Liver (tissue), 9 donors: Measurements from ENCODE around the gene AFAP1L2. TPM values are rescaled to one million over a fixed set of nuclear protein-coding genes. Genes with fewer than 3 reads are reported as not detected.

ENCODE experiments used
- DNase-seq: peaks from one replicate; pipeline ENCODE4 v3.0.0-alpha.2; 2017; ENCODE audit warnings: low spot score
- H3K27ac ChIP-seq, 2 donors: one replicate each; pipeline ENCODE4 v1.7.0; 2013; ENCODE audit warnings: inconsistent platforms in 2 of 2, low read length in 2 of 2, control low read depth in 1 of 2, low read depth in 1 of 2, mild to moderate bottlenecking in 1 of 2
- H3K27me3 ChIP-seq, 4 donors: one replicate each; pipeline versions ENCODE4 v1.6.1 to v1.7.0; 2013; ENCODE audit warnings: low read length in 3 of 4, inconsistent platforms in 1 of 4, mild to moderate bottlenecking in 1 of 4, moderate library complexity in 1 of 4; ENCODE audit not compliant: control insufficient read depth in 4 of 4, insufficient read depth in 4 of 4
- H3K36me3 ChIP-seq, 4 donors: one replicate each; pipeline versions ENCODE4 v1.6.1 to v1.7.0; 2013; ENCODE audit warnings: low read length in 3 of 4, mild to moderate bottlenecking in 3 of 4, low read depth in 1 of 4, moderate library complexity in 1 of 4; ENCODE audit not compliant: control insufficient read depth in 4 of 4, insufficient read depth in 3 of 4
- H3K4me1 ChIP-seq, 4 donors: one replicate each; pipeline versions ENCODE4 v1.6.1 to v1.7.0; 2013; ENCODE audit warnings: low read length in 3 of 4, mild to moderate bottlenecking in 3 of 4, moderate library complexity in 1 of 4; ENCODE audit not compliant: control insufficient read depth in 4 of 4, insufficient read depth in 4 of 4
- H3K4me3 ChIP-seq, 3 donors: one replicate each; pipeline versions ENCODE4 v1.6.1 to v1.7.0; 2013; ENCODE audit warnings: low read length in 3 of 3, control low read depth in 1 of 3, low read depth in 1 of 3, mild to moderate bottlenecking in 1 of 3
- H3K9ac ChIP-seq, 2 donors: one replicate each; pipeline ENCODE4 v1.7.0; 2013; ENCODE audit warnings: low read length in 2 of 2, mild to moderate bottlenecking in 2 of 2, moderate library complexity in 2 of 2, control low read depth in 1 of 2, low read depth in 1 of 2
- H3K9me3 ChIP-seq, 4 donors: one replicate each; pipeline versions ENCODE4 v1.6.1 to v1.7.0; 2013; ENCODE audit warnings: low read length in 3 of 4; ENCODE audit not compliant: control insufficient read depth in 4 of 4
- EGR1 ChIP-seq, 2 donors: IDR thresholded peaks; 2 replicates each; pipeline ENCODE4 v1.6.1; 2016 to 2018; ENCODE audit warnings: antibody characterized with exemption in 2 of 2, low read depth in 2 of 2
- FOXA1 ChIP-seq: IDR thresholded peaks from 2 replicates; pipeline ENCODE4 v1.6.1; 2016; ENCODE audit warnings: antibody characterized with exemption
- FOXA2 ChIP-seq: IDR thresholded peaks from 2 replicates; pipeline ENCODE4 v1.6.1; 2016; ENCODE audit warnings: antibody characterized with exemption
- GABPA ChIP-seq, 2 donors: IDR thresholded peaks in 1 of 2; conservative IDR thresholded peaks in 1 of 2; 2 replicates each; pipeline ENCODE4 v1.6.1; 2016; ENCODE audit warnings: antibody characterized with exemption in 2 of 2, mild to moderate bottlenecking in 1 of 2, moderate library complexity in 1 of 2
- HNF4A ChIP-seq, 2 donors: conservative IDR thresholded peaks; 2 replicates each; pipeline ENCODE4 v1.6.1; 2016; ENCODE audit warnings: antibody characterized with exemption in 2 of 2, mild to moderate bottlenecking in 2 of 2
- HNF4G ChIP-seq: IDR thresholded peaks from 2 replicates; pipeline ENCODE4 v1.6.1; 2016; ENCODE audit warnings: antibody characterized with exemption
- RAD21 ChIP-seq, 2 donors: IDR thresholded peaks; 2 replicates each; pipeline ENCODE4 v1.6.1; 2016; ENCODE audit warnings: antibody characterized with exemption in 2 of 2, mild to moderate bottlenecking in 2 of 2
- RXRA ChIP-seq, 2 donors: IDR thresholded peaks; 2 replicates each; pipeline ENCODE4 v1.6.1; 2017 to 2018; ENCODE audit warnings: antibody characterized with exemption in 2 of 2, mild to moderate bottlenecking in 1 of 2
- SP1 ChIP-seq: IDR thresholded peaks from 2 replicates; pipeline ENCODE4 v1.6.1; 2018; ENCODE audit warnings: antibody characterized with exemption, mild to moderate bottlenecking
- WGBS: extraction: QIAGEN DNeasy Blood & Tissue Kit; methylation state at CpG from one replicate; pipeline ENCODE4 v1.1.7; 2013; 5-methylcytosine and 5-hydroxymethylcytosine counted together
- polyA plus RNA-seq, 2 donors: library from polyadenylated mRNA; stranded (reverse) in 1 of 2; unstranded in 1 of 2; fragments of 200-250 nt in 1 of 2; fragments of >200 nt in 1 of 2; fragmentation: Nextera tagmentation in 1 of 2; extraction: Ambion mirVana in 1 of 2; gene quantifications; one replicate each; pipeline versions ENCODE4 v1.2.1 to v1.2.3, GENCODE V29; 2013 to 2015
- total RNA-seq, 2 donors: library from RNA; depleted of rRNA; stranded (reverse); fragments of >200 nt; gene quantifications; one replicate each; pipeline ENCODE4 v1.2.3, GENCODE V29; 2014
- TF ChIP-seq, protein P1 (sequence below): IDR thresholded peaks from 2 replicates; pipeline ENCODE4 v1.6.1; 2016; ENCODE audit warnings: antibody characterized with exemption, mild to moderate bottlenecking
- TF ChIP-seq, protein P2 (sequence below): IDR thresholded peaks from 2 replicates; pipeline ENCODE4 v1.6.1; 2016; ENCODE audit warnings: antibody characterized with exemption
- TF ChIP-seq, protein P3 (sequence below): fragments of 150-350 bp; IDR thresholded peaks from 2 replicates; pipeline ENCODE4 v1.5.1; 2017; ENCODE audit warnings: improper control_type of control experiment, low read depth, low read length; ENCODE audit not compliant: missing input control
- donor health status: healthy.
- donor health status: healthy.
- donor health status: healthy.
- donor health status: healthy.
- donor health status: healthy.

Gene AFAP1L2
- total and polyA plus RNA-seq, 4 donors = 0.53 to 1.8 (median 1.3) TPM

DNA sequence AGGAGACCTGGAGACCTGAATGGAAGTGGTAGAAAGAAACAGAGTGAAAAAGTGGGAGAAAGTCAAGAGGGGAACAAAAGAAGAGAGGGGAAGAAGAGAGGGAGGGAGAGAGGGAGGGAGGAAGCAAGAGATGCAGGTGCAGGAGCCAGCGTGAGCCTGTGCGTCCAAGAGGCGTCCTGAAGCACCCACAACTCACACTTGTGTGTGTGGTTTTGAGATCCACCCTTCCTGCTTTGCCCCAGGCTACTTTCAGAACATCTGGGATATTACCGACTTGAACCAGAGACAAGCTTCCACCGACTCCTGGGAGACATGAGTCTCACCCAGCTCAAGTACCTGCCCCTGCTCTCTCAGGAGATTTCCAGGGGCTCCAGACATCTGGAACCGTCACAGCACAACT, 9.8 kb downstream of the AFAP1L2 start:
- peaks cover 0 to 5% (median 0%) of the 10 kb centered on the region in 4 donors for H3K4me1 ChIP-seq
- no peak overlapping the region for H3K9ac ChIP-seq
- no peak overlapping the region for H3K4me3 ChIP-seq
- H3K27ac ChIP-seq = no peak overlapping the region
- 80% methylated on average over 6 of the region's 6 CpGs for WGBS
- no peak for TF ChIP-seq RXRA (IDR thresholded peaks at IDR 0.05)
- TF ChIP-seq, protein P1, sequence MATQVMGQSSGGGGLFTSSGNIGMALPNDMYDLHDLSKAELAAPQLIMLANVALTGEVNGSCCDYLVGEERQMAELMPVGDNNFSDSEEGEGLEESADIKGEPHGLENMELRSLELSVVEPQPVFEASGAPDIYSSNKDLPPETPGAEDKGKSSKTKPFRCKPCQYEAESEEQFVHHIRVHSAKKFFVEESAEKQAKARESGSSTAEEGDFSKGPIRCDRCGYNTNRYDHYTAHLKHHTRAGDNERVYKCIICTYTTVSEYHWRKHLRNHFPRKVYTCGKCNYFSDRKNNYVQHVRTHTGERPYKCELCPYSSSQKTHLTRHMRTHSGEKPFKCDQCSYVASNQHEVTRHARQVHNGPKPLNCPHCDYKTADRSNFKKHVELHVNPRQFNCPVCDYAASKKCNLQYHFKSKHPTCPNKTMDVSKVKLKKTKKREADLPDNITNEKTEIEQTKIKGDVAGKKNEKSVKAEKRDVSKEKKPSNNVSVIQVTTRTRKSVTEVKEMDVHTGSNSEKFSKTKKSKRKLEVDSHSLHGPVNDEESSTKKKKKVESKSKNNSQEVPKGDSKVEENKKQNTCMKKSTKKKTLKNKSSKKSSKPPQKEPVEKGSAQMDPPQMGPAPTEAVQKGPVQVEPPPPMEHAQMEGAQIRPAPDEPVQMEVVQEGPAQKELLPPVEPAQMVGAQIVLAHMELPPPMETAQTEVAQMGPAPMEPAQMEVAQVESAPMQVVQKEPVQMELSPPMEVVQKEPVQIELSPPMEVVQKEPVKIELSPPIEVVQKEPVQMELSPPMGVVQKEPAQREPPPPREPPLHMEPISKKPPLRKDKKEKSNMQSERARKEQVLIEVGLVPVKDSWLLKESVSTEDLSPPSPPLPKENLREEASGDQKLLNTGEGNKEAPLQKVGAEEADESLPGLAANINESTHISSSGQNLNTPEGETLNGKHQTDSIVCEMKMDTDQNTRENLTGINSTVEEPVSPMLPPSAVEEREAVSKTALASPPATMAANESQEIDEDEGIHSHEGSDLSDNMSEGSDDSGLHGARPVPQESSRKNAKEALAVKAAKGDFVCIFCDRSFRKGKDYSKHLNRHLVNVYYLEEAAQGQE = no peak
- no peaks in the 10 kb centered on the region for H3K9me3 ChIP-seq
- no peaks in the 10 kb centered on the region for H3K36me3 ChIP-seq
- no peak for DNase-seq
- peaks cover 0 to 15% (median 0%) of the 10 kb centered on the region in 4 donors for H3K27me3 ChIP-seq

DNA sequence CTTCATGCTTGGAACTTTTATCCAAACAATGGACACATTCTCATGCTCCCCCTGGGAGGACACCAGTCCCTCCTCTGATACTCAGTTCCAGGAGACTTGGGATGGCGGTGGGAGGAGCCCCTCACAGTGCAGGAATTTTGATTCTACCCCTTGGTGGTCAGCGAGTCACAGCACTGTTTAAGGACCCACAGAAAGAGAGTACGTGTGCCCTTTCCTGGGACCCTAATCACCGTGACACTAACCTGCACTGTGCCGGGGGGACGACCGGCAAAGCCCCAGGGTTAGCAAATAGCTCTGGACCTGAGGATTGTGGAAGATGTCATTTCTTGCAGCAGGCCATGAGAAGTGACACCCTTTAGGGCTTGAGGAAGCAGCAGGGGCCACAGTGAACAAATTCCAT, 10.4 kb downstream of the AFAP1L2 start:
- H3K27ac ChIP-seq = no peak overlapping the region
- peaks cover 0 to 15% (median 0%) of the 10 kb centered on the region in 4 donors for H3K27me3 ChIP-seq
- H3K36me3 ChIP-seq = no peaks in the 10 kb centered on the region
- no peaks in the 10 kb centered on the region for H3K9me3 ChIP-seq
- no peak for TF ChIP-seq HNF4A (conservative IDR thresholded peaks at IDR 0.05)
- TF ChIP-seq, protein P2, sequence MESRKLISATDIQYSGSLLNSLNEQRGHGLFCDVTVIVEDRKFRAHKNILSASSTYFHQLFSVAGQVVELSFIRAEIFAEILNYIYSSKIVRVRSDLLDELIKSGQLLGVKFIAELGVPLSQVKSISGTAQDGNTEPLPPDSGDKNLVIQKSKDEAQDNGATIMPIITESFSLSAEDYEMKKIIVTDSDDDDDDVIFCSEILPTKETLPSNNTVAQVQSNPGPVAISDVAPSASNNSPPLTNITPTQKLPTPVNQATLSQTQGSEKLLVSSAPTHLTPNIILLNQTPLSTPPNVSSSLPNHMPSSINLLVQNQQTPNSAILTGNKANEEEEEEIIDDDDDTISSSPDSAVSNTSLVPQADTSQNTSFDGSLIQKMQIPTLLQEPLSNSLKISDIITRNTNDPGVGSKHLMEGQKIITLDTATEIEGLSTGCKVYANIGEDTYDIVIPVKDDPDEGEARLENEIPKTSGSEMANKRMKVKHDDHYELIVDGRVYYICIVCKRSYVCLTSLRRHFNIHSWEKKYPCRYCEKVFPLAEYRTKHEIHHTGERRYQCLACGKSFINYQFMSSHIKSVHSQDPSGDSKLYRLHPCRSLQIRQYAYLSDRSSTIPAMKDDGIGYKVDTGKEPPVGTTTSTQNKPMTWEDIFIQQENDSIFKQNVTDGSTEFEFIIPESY = no peak
- WGBS = 81% methylated on average over 7 of the region's 7 CpGs
- peaks cover 0 to 5% (median 0%) of the 10 kb centered on the region in 4 donors for H3K4me1 ChIP-seq
- no peak overlapping the region for H3K9ac ChIP-seq
- DNase-seq = no peak
- H3K4me3 ChIP-seq = no peak overlapping the region

- no peak overlapping the region for H3K9ac ChIP-seq
- H3K4me3 ChIP-seq = no peak overlapping the region
- no peaks in the 10 kb centered on the region for H3K36me3 ChIP-seq
- no peaks in the 10 kb centered on the region for H3K9me3 ChIP-seq
- H3K4me1 ChIP-seq = peaks cover 0 to 5% (median 0%) of the 10 kb centered on the region in 4 donors
- TF ChIP-seq HNF4G = no peak
- WGBS = 65% methylated on average over 11 of the region's 11 CpGs
- DNase-seq = no peak
- peaks cover 0 to 12% (median 0%) of the 10 kb centered on the region in 4 donors for H3K27me3 ChIP-seq
- H3K27ac ChIP-seq = no peak overlapping the region
These were observed 10.8 kb downstream of the AFAP1L2 start for GRCh38 chr10:114393482-114393881.

- no peak for DNase-seq
- Histone ChIP-seq H3K4me3 (no peak overlapping the region), H3K27me3 (peaks cover 0 to 5% (median 0%) of the 10 kb centered on the region in 4 donors), H3K4me1 (no peaks in the 10 kb centered on the region), H3K9ac (no peak overlapping the region), H3K36me3 (no peaks in the 10 kb centered on the region), H3K27ac (no peak overlapping the region), H3K9me3 (no peaks in the 10 kb centered on the region)
- 78% methylated on average over 5 of the region's 5 CpGs for WGBS
- no peak for TF ChIP-seq HNF4G
- TF ChIP-seq SP1 = no peak
- no peak for TF ChIP-seq FOXA1
- TF ChIP-seq, protein P2 = no peak
- no peak for TF ChIP-seq GABPA (IDR thresholded peaks at IDR 0.05 in 1 of 2, conservative IDR thresholded peaks at IDR 0.05 in 1 of 2)
- TF ChIP-seq HNF4A (conservative IDR thresholded peaks at IDR 0.05) = no peak
- no peak for TF ChIP-seq RXRA (IDR thresholded peaks at IDR 0.05)
- TF ChIP-seq RAD21 (IDR thresholded peaks at IDR 0.05) = no peak
- TF ChIP-seq, protein P3, sequence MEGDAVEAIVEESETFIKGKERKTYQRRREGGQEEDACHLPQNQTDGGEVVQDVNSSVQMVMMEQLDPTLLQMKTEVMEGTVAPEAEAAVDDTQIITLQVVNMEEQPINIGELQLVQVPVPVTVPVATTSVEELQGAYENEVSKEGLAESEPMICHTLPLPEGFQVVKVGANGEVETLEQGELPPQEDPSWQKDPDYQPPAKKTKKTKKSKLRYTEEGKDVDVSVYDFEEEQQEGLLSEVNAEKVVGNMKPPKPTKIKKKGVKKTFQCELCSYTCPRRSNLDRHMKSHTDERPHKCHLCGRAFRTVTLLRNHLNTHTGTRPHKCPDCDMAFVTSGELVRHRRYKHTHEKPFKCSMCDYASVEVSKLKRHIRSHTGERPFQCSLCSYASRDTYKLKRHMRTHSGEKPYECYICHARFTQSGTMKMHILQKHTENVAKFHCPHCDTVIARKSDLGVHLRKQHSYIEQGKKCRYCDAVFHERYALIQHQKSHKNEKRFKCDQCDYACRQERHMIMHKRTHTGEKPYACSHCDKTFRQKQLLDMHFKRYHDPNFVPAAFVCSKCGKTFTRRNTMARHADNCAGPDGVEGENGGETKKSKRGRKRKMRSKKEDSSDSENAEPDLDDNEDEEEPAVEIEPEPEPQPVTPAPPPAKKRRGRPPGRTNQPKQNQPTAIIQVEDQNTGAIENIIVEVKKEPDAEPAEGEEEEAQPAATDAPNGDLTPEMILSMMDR = no peak
- no peak for TF ChIP-seq EGR1 (IDR thresholded peaks at IDR 0.05; ENCODE audit: low read depth in 2 of 2)
- no peak for TF ChIP-seq FOXA2
These were observed 12.0 kb downstream of the AFAP1L2 start for GRCh38 chr10:114392112-114392835.
